ENCODE results near the gene NIPSNAP3A.

GRCh38 chr9:104750185-104750767 lies 2.8 kb downstream of the NIPSNAP3A start:
- TF ChIP-seq EZH2 (IDR thresholded peaks at IDR 0.05) (no peak), POLR2AphosphoS5 (IDR thresholded peaks at IDR 0.05; ENCODE audit: borderline replicate concordance, low read depth, low read length) (no peak), FOXP2 (optimal IDR thresholded peaks at IDR 0.05; ENCODE audit: control extremely low read depth, extremely low read length, insufficient read depth) (no peak)
